Measurements from ENCODE around the gene SCGB1A1. TPM values are rescaled to one million over a fixed set of nuclear protein-coding genes. Genes with fewer than 3 reads are reported as not detected.
A peak's percentile ranks its signal among the peaks of the same experiment; 100 is the strongest.

Gene SCGB1A1
- total RNA-seq, 1 donor from 2014 or later, result not detected

DNA sequence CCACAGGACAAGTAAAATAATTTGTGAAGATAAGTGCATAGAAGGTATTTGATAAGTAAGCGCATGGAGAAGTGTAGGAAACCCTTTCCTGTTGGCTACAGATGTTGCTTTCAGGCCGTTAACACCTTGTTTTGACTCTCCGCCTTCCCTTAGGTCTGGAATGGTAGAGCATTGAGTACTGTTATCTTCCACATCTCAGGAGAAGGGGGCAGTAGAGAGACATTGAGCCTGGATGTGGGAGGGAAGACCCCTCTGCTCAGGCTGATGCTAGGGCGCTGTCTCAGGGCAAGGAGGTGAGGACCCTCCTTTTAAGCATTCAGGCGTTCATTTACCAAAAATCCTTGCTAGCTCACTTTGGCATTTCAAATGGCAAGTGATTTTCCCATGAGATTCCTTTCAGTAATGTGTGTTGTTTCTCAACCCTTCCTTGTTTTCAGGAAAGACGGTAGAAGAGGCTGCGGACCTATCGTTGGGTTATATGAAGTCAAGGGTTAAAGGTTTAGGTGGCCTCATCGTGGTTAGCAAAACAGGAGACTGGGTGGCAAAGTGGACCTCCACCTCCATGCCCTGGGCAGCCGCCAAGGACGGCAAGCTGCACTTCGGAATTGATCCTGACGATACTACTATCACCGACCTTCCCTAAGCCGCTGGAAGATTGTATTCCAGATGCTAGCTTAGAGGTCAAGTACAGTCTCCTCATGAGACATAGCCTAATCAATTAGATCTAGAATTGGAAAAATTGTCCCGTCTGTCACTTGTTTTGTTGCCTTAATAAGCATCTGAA lies 27.0 kb upstream of the SCGB1A1 start:
- H3K4me3 Mint-ChIP-seq, result no peak overlapping the region
- no peaks in the 10 kb centered on the region for H3K27me3 ChIP-seq
- H3K27me3 Mint-ChIP-seq (ENCODE audit: insufficient read depth, low read depth), result peaks cover 8% of the 10 kb centered on the region

DNA sequence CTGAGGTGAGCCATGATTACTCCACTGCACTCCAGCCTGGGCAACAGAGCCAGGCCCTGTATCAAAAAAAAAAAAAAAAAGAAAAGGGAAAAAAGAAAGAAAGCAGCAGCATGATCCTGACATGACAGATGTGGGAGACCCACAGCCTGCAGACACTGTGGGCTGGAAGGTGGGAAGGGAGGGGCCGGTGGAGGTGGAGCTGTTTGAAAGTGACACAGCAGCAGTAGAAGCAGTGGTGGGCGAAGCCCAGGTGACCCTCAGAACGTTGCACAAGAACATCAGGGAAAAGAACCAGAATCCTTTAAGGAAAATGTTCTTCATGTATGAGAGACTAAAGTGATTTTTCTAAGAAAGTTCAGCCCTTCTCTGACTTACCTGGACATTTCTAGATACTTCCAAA lies 26.3 kb upstream of the SCGB1A1 start:
- Histone ChIP-seq H3K4me1 (peaks cover 5% of the 10 kb centered on the region), H3K4me2 (no peak overlapping the region), H4K20me1 (ENCODE audit: low read depth) (peaks cover 4% of the 10 kb centered on the region), H3K9ac (no peak overlapping the region), H3K4me3 (no peak overlapping the region), H3K27me3 (no peaks in the 10 kb centered on the region), H3K27ac (no peak overlapping the region), H3K79me2 (ENCODE audit: low read depth) (no peaks in the 10 kb centered on the region), H3K9me3 (ENCODE audit: low read depth) (no peaks in the 10 kb centered on the region), H3K36me3 (no peaks in the 10 kb centered on the region), H3F3A (ENCODE audit: low read depth) (peaks cover 10% of the 10 kb centered on the region), H2AFZ (replicated peaks) (no peak overlapping the region)
- no peak for DNase-seq (ENCODE audit: low spot score)
- no peak overlapping the region for H3K4me3 Mint-ChIP-seq
- H3K27ac Mint-ChIP-seq, result no peak overlapping the region
- peaks cover 10% of the 10 kb centered on the region for H3K4me1 Mint-ChIP-seq
- H3K27me3 Mint-ChIP-seq (ENCODE audit: insufficient read depth, low read depth), result peaks cover 8% of the 10 kb centered on the region
- TF ChIP-seq EZH2 (IDR thresholded peaks at IDR 0.05), result no peak
- TF ChIP-seq EZH2phosphoT487 (IDR thresholded peaks at IDR 0.05), result no peak
- TF ChIP-seq, protein P1, sequence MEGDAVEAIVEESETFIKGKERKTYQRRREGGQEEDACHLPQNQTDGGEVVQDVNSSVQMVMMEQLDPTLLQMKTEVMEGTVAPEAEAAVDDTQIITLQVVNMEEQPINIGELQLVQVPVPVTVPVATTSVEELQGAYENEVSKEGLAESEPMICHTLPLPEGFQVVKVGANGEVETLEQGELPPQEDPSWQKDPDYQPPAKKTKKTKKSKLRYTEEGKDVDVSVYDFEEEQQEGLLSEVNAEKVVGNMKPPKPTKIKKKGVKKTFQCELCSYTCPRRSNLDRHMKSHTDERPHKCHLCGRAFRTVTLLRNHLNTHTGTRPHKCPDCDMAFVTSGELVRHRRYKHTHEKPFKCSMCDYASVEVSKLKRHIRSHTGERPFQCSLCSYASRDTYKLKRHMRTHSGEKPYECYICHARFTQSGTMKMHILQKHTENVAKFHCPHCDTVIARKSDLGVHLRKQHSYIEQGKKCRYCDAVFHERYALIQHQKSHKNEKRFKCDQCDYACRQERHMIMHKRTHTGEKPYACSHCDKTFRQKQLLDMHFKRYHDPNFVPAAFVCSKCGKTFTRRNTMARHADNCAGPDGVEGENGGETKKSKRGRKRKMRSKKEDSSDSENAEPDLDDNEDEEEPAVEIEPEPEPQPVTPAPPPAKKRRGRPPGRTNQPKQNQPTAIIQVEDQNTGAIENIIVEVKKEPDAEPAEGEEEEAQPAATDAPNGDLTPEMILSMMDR (IDR thresholded peaks at IDR 0.05), result no peak
- no peaks in the 10 kb centered on the region for H3K9me3 Mint-ChIP-seq
- no peaks in the 10 kb centered on the region for H3K36me3 Mint-ChIP-seq

More for the DNA sequence above, 27.0 kb upstream of the SCGB1A1 start:
- no peaks in the 10 kb centered on the region for H3K9me3 Mint-ChIP-seq
- no peaks in the 10 kb centered on the region for H3K36me3 ChIP-seq
- H3K27ac Mint-ChIP-seq, result no peak overlapping the region
- H3K79me2 ChIP-seq (ENCODE audit: low read depth), result no peaks in the 10 kb centered on the region
- H3K9me3 ChIP-seq (ENCODE audit: low read depth), result no peaks in the 10 kb centered on the region
- no peaks in the 10 kb centered on the region for H3K36me3 Mint-ChIP-seq
- no peak overlapping the region for H3K4me2 ChIP-seq
- H3K4me3 ChIP-seq, result no peak overlapping the region
- no peak for DNase-seq (ENCODE audit: low spot score)
- H3K9ac ChIP-seq, result no peak overlapping the region
- no peak for TF ChIP-seq EZH2 (IDR thresholded peaks at IDR 0.05)
- TF ChIP-seq EZH2phosphoT487 (IDR thresholded peaks at IDR 0.05), result no peak
- TF ChIP-seq, protein P1 (IDR thresholded peaks at IDR 0.05), result peak; percentile 38
- no peak overlapping the region for H3K27ac ChIP-seq
- peaks cover 4% of the 10 kb centered on the region for H4K20me1 ChIP-seq (ENCODE audit: low read depth)
- H2AFZ ChIP-seq (replicated peaks), result no peak overlapping the region
- peaks cover 10% of the 10 kb centered on the region for H3K4me1 Mint-ChIP-seq
- peaks cover 5% of the 10 kb centered on the region for H3K4me1 ChIP-seq
- H3F3A ChIP-seq (ENCODE audit: low read depth), result peaks cover 10% of the 10 kb centered on the region

DNA sequence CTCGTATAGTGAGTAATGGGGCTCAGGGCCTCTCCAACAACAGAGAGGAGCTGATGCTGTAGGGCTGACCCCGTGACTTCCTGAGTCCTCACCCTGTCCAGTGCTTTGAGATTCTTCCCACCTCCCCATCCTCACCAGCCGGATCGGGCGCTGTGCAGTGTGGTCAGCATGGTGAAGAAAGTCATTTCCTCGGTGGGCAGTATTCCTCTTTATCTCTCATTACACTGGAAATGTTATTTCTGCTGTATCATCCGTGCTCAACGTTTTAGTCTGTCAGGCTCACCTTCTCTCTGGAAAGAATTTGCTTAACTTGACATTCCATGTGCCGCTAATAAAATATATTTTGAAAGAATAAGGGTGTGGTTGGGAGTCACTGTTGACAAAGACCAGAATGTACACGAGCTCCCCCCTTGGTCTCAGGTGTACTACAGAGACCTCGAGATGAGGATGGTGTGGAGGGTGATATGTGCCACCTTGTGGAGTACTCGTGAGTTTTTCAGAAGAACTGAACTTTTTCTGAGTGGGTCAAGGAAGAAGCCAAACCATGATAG lies 25.7 kb upstream of the SCGB1A1 start:
- Histone ChIP-seq H4K20me1 (ENCODE audit: low read depth) (peaks cover 4% of the 10 kb centered on the region), H3K27ac (no peak overlapping the region), H3K4me1 (peaks cover 5% of the 10 kb centered on the region), H3K79me2 (ENCODE audit: low read depth) (no peaks in the 10 kb centered on the region), H3K9me3 (ENCODE audit: low read depth) (no peaks in the 10 kb centered on the region), H3K9ac (no peak overlapping the region), H3K4me2 (no peak overlapping the region), H3K27me3 (no peaks in the 10 kb centered on the region), H3K4me3 (no peak overlapping the region), H3F3A (ENCODE audit: low read depth) (peaks cover 10% of the 10 kb centered on the region), H2AFZ (replicated peaks) (no peak overlapping the region), H3K36me3 (no peaks in the 10 kb centered on the region)
- Mint-ChIP-seq H3K27me3 (ENCODE audit: insufficient read depth, low read depth) (peaks cover 11% of the 10 kb centered on the region), H3K9me3 (no peaks in the 10 kb centered on the region), H3K27ac (peak overlapping the region; percentile 46), H3K4me3 (no peak overlapping the region), H3K4me1 (peaks cover 13% of the 10 kb centered on the region), H3K36me3 (no peaks in the 10 kb centered on the region)
- TF ChIP-seq, protein P1 (IDR thresholded peaks at IDR 0.05), result no peak
- no peak for DNase-seq (ENCODE audit: low spot score)
